ENCODE results near the gene CHST12. TPM values are rescaled to one million over a fixed set of nuclear protein-coding genes. Genes with fewer than 3 reads are reported as not detected.
A peak's percentile ranks its signal among the peaks of the same experiment; 100 is the strongest.

Gene CHST12
- 10 to 100 TPM; 10.5 to 20.4 (median 15.7) TPM for polyA plus RNA-seq

- no peak within 1 kb of the TSS for H3K27ac ChIP-seq (ENCODE audit: low read depth, low read length)
- 1 to 2% (median 1%) methylated on average over 47 to 80 of the region's 89 CpGs for WGBS, 3 donors
These were observed at the start of gene CHST12 for GRCh38 chr7:2403014-2403717. Gene CHST12, plus strand, starts transcription at chr7:2403611. Its CDS starts 29,029 bp downstream, at chr7:2432640.

GRCh38 chr7:2353936-2354185, 49.5 kb upstream of the CHST12 start:
- peak overlapping the region; percentile 96 for H3K27ac ChIP-seq (ENCODE audit: low read depth, low read length)
- 0 to 1% (median 1%) methylated on average over 26 of the region's 26 CpGs for WGBS, 3 donors

GRCh38 chr7:2354186-2354938, 49.0 kb upstream of the CHST12 start, which contains the start of gene EIF3B:
Gene EIF3B, plus strand, starts transcription at chr7:2354827. Its CDS starts 95 bp downstream, at chr7:2354922.
- 0% methylated on average over 55 of the region's 55 CpGs for WGBS, 3 donors
- H3K27ac ChIP-seq (ENCODE audit: low read depth, low read length) = peak within 1 kb of the TSS; percentile 96

- peak overlapping the region; percentile 96 for H3K27ac ChIP-seq (ENCODE audit: low read depth, low read length)
- WGBS, 3 donors = 0% methylated on average over 61 to 92 of the region's 92 CpGs
These were observed 48.3 kb upstream of the CHST12 start for GRCh38 chr7:2354939-2355704.

- WGBS, 3 donors = 0 to 6% (median 5%) methylated on average over 9 of the region's 9 CpGs
- H3K27ac ChIP-seq (ENCODE audit: low read depth, low read length) = no peak overlapping the region
These were observed 47.8 kb upstream of the CHST12 start for GRCh38 chr7:2355705-2356008.

GRCh38 chr7:2357165-2357564, 46.2 kb upstream of the CHST12 start:
- H3K27ac ChIP-seq (ENCODE audit: low read depth, low read length) = no peak overlapping the region
- WGBS, 3 donors = 49 to 75% (median 71%) methylated on average over 8 of the region's 8 CpGs

- 41 to 67% (median 43%) methylated on average over 6 of the region's 6 CpGs for WGBS, 3 donors
These were observed 45.8 kb upstream of the CHST12 start for GRCh38 chr7:2357571-2357970.

GRCh38 chr7:2358968-2359527, 44.4 kb upstream of the CHST12 start:
- WGBS, 3 donors = 58 to 62% (median 59%) methylated on average over 8 of the region's 8 CpGs
- H3K27ac ChIP-seq (ENCODE audit: low read depth, low read length) = no peak overlapping the region

More at GRCh38 chr7:2357571-2357970, 45.8 kb upstream of the CHST12 start:
- H3K27ac ChIP-seq (ENCODE audit: low read depth, low read length) = no peak overlapping the region

- H3K27ac ChIP-seq (ENCODE audit: low read depth, low read length) = no peak overlapping the region
- WGBS, 3 donors = 82 to 84% (median 84%) methylated on average over 11 of the region's 11 CpGs
These were observed 43.8 kb upstream of the CHST12 start for GRCh38 chr7:2359610-2360009.

- WGBS, 3 donors = 46 to 75% (median 73%) methylated on average over 6 of the region's 6 CpGs
These were observed 42.6 kb upstream of the CHST12 start for GRCh38 chr7:2360796-2361195.

GRCh38 chr7:2362385-2363088, 40.9 kb upstream of the CHST12 start:
- H3K27ac ChIP-seq (ENCODE audit: low read depth, low read length) = no peak overlapping the region
- whole genome bisulfite sequencing, 3 donors = 89 to 94% (median 92%) methylated on average over 27 of the region's 27 CpGs

More at GRCh38 chr7:2360796-2361195, 42.6 kb upstream of the CHST12 start:
- H3K27ac ChIP-seq (ENCODE audit: low read depth, low read length) = no peak overlapping the region

- 95 to 97% (median 97%) methylated on average over 10 of the region's 10 CpGs for WGBS, 3 donors
- H3K27ac ChIP-seq (ENCODE audit: low read depth, low read length) = no peak overlapping the region
These were observed 34.3 kb upstream of the CHST12 start for GRCh38 chr7:2369139-2369538.

GRCh38 chr7:2371329-2371728, 32.1 kb upstream of the CHST12 start:
- WGBS, 3 donors = 83 to 95% (median 90%) methylated on average over 8 of the region's 8 CpGs
- H3K27ac ChIP-seq (ENCODE audit: low read depth, low read length) = no peak overlapping the region

- no peak overlapping the region for H3K27ac ChIP-seq (ENCODE audit: low read depth, low read length)
- WGBS, 3 donors = 87 to 92% (median 91%) methylated on average over 14 of the region's 14 CpGs
These were observed 30.7 kb upstream of the CHST12 start for GRCh38 chr7:2372724-2373123.

GRCh38 chr7:2373124-2373556, 30.3 kb upstream of the CHST12 start:
- H3K27ac ChIP-seq (ENCODE audit: low read depth, low read length) = no peak overlapping the region
- 72 to 92% (median 91%) methylated on average over 14 of the region's 14 CpGs for WGBS, 3 donors

GRCh38 chr7:2373646-2374045, 29.8 kb upstream of the CHST12 start:
- no peak overlapping the region for H3K27ac ChIP-seq (ENCODE audit: low read depth, low read length)
- 88 to 95% (median 89%) methylated on average over 7 of the region's 7 CpGs for WGBS, 3 donors

GRCh38 chr7:2374401-2374800, 29.0 kb upstream of the CHST12 start:
- H3K27ac ChIP-seq (ENCODE audit: low read depth, low read length) = no peak overlapping the region
- 94% methylated on average over 18 of the region's 18 CpGs for WGBS, 3 donors

Measured in adipose tissue (tissue), 3 donors.